ENCODE data around the gene APOL3.

DNA sequence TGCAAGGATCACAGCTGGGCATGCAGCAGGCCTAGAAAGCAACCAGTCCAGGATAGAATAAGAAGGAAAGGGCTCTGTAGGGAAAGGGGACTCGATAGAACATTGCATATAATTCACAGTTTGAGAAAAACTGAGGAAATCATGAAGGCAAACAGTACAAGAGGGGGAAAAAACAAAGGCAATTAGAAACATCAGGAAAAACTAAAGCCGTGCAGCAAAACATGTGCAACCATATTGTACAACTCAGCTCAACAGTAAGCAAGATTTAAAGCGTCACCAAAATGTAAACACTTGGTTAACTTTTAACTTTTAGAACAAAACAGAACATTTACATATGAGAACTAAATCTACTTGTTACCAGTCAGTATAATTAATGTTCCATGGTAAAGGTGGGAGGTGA lies 8.5 kb downstream of the APOL3 start:
- TF ChIP-seq, protein P1, sequence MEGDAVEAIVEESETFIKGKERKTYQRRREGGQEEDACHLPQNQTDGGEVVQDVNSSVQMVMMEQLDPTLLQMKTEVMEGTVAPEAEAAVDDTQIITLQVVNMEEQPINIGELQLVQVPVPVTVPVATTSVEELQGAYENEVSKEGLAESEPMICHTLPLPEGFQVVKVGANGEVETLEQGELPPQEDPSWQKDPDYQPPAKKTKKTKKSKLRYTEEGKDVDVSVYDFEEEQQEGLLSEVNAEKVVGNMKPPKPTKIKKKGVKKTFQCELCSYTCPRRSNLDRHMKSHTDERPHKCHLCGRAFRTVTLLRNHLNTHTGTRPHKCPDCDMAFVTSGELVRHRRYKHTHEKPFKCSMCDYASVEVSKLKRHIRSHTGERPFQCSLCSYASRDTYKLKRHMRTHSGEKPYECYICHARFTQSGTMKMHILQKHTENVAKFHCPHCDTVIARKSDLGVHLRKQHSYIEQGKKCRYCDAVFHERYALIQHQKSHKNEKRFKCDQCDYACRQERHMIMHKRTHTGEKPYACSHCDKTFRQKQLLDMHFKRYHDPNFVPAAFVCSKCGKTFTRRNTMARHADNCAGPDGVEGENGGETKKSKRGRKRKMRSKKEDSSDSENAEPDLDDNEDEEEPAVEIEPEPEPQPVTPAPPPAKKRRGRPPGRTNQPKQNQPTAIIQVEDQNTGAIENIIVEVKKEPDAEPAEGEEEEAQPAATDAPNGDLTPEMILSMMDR (IDR thresholded peaks at IDR 0.05): no peak
- no peak for TF ChIP-seq POLR2A (IDR thresholded peaks at IDR 0.05)

Data from testis (tissue), 2 donors.